GM12892 (cell line): ENCODE data around the gene MTMR8.

Experiments used
- DNase-seq: peaks from one replicate; pipeline ENCODE4 v3.0.0; 2011; ENCODE audit not compliant: insufficient read length
- FAIRE-seq: peaks from 2 replicates; lab custom pipeline; 2011; peaks lifted over from hg19 to GRCh38; lab: Jason Lieb, UNC
- POLR2A ChIP-seq: IDR thresholded peaks from 2 replicates; pipeline ENCODE4 v1.6.1; 2011; ENCODE audit warnings: low read depth, low read length, control low read depth
- POLR2AphosphoS5 ChIP-seq: IDR thresholded peaks from 2 replicates; pipeline ENCODE4 v1.6.1; 2011; ENCODE audit warnings: low read depth, low read length, control low read depth
- TAF1 ChIP-seq: IDR thresholded peaks from 2 replicates; pipeline ENCODE4 v1.6.1; 2011; ENCODE audit warnings: low read depth, mild to moderate bottlenecking, control low read depth, low read length, borderline replicate concordance

The MTMR8 gene

GRCh38 chrX:64379924-64380323, 15.3 kb downstream of the MTMR8 start:
- no peak for TF ChIP-seq POLR2AphosphoS5
- TF ChIP-seq TAF1: no peak
- no peak for TF ChIP-seq POLR2A
- FAIRE-seq (no peak), DNase-seq (no peak)

- TF ChIP-seq POLR2A: no peak
- TF ChIP-seq POLR2AphosphoS5: no peak
- TF ChIP-seq TAF1: no peak
- FAIRE-seq (peak; percentile 68), DNase-seq (no peak)
Measured at GRCh38 chrX:64377753-64378152, 17.5 kb downstream of the MTMR8 start.

GRCh38 chrX:64352081-64352480, 43.2 kb downstream of the MTMR8 start:
- no peak for FAIRE-seq

GRCh38 chrX:64350521-64350920, 44.7 kb downstream of the MTMR8 start:
- DNase-seq: no peak
- no peak for FAIRE-seq
- TF ChIP-seq POLR2A: no peak
- TF ChIP-seq TAF1: no peak
- TF ChIP-seq POLR2AphosphoS5: no peak

More at GRCh38 chrX:64352081-64352480, 43.2 kb downstream of the MTMR8 start:
- TF ChIP-seq POLR2A: no peak
- TF ChIP-seq POLR2AphosphoS5: no peak
- TF ChIP-seq TAF1: no peak
- DNase-seq: no peak

GRCh38 chrX:64350047-64350446, 45.2 kb downstream of the MTMR8 start:
- DNase-seq (no peak), FAIRE-seq (no peak)
- no peak for TF ChIP-seq TAF1
- no peak for TF ChIP-seq POLR2A
- TF ChIP-seq POLR2AphosphoS5: no peak

- TF ChIP-seq POLR2AphosphoS5 (no peak), TAF1 (no peak), POLR2A (no peak)
- FAIRE-seq: no peak
Measured at GRCh38 chrX:64342811-64343210, 52.4 kb downstream of the MTMR8 start.

GRCh38 chrX:64338296-64338695, 57.0 kb downstream of the MTMR8 start:
- FAIRE-seq: no peak
- TF ChIP-seq POLR2AphosphoS5 (no peak), TAF1 (no peak), POLR2A (no peak)
- DNase-seq: no peak

More at GRCh38 chrX:64342811-64343210, 52.4 kb downstream of the MTMR8 start:
- no peak for DNase-seq

GRCh38 chrX:64334467-64334866, 60.8 kb downstream of the MTMR8 start:
- DNase-seq (no peak), FAIRE-seq (no peak)
- no peak for TF ChIP-seq TAF1
- no peak for TF ChIP-seq POLR2A
- TF ChIP-seq POLR2AphosphoS5: no peak

- FAIRE-seq (no peak), DNase-seq (no peak)
- no peak for TF ChIP-seq TAF1
- TF ChIP-seq POLR2A: no peak
- no peak for TF ChIP-seq POLR2AphosphoS5
Measured at GRCh38 chrX:64330284-64330683, 65.0 kb downstream of the MTMR8 start.

GRCh38 chrX:64321507-64321906, 73.7 kb downstream of the MTMR8 start:
- DNase-seq (no peak), FAIRE-seq (no peak)
- TF ChIP-seq TAF1: no peak
- TF ChIP-seq POLR2AphosphoS5: no peak
- TF ChIP-seq POLR2A: no peak

GRCh38 chrX:64313624-64314023, 81.6 kb downstream of the MTMR8 start:
- DNase-seq (no peak), FAIRE-seq (no peak)
- TF ChIP-seq POLR2A (no peak), POLR2AphosphoS5 (no peak)

GRCh38 chrX:64306712-64307111, 88.5 kb downstream of the MTMR8 start:
- TF ChIP-seq POLR2AphosphoS5 (no peak), TAF1 (no peak), POLR2A (no peak)
- no peak for FAIRE-seq

GRCh38 chrX:64291123-64291522, 104.1 kb downstream of the MTMR8 start:
- DNase-seq (no peak), FAIRE-seq (no peak)
- TF ChIP-seq POLR2AphosphoS5 (no peak), POLR2A (no peak), TAF1 (no peak)

More at GRCh38 chrX:64306712-64307111, 88.5 kb downstream of the MTMR8 start:
- DNase-seq: no peak

- no peak for DNase-seq
- no peak for FAIRE-seq
- TF ChIP-seq POLR2A: no peak
- TF ChIP-seq TAF1: no peak
- no peak for TF ChIP-seq POLR2AphosphoS5
Measured at GRCh38 chrX:64265265-64265664, 130.0 kb downstream of the MTMR8 start.
